GM12874 (cell line): Measurements from ENCODE around the gene RASSF1.

Experiments
- TF ChIP-seq, protein P1 (sequence below): IDR thresholded peaks from 2 replicates; pipeline ENCODE4 v1.5.1; 2011; ENCODE audit warnings: low read depth, mild to moderate bottlenecking, control low read depth, low read length, moderate library complexity; ENCODE audit not compliant: insufficient read depth

RASSF1 gene

DNA sequence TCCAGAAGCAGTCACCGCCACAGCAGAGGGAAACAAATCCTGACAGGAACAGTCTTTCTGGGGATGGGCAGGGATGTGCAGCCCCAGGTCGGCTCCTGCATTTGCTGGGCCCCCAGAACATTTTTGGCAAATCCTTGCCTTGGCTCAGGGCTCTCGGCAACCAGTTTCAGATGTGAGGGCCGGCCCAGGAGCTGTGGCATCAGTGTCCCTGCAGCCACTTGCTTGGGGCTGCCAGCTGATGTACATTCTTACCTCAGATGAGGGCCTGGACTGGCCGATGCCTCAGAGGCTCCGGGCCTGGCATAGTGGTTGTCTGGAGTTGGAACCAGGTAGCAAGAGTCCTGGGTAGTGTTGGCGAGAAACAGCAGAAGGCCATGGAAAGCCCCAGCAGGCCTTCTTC lies 14.2 kb upstream of the RASSF1 start:
- TF ChIP-seq, protein P1, sequence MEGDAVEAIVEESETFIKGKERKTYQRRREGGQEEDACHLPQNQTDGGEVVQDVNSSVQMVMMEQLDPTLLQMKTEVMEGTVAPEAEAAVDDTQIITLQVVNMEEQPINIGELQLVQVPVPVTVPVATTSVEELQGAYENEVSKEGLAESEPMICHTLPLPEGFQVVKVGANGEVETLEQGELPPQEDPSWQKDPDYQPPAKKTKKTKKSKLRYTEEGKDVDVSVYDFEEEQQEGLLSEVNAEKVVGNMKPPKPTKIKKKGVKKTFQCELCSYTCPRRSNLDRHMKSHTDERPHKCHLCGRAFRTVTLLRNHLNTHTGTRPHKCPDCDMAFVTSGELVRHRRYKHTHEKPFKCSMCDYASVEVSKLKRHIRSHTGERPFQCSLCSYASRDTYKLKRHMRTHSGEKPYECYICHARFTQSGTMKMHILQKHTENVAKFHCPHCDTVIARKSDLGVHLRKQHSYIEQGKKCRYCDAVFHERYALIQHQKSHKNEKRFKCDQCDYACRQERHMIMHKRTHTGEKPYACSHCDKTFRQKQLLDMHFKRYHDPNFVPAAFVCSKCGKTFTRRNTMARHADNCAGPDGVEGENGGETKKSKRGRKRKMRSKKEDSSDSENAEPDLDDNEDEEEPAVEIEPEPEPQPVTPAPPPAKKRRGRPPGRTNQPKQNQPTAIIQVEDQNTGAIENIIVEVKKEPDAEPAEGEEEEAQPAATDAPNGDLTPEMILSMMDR: no peak

DNA sequence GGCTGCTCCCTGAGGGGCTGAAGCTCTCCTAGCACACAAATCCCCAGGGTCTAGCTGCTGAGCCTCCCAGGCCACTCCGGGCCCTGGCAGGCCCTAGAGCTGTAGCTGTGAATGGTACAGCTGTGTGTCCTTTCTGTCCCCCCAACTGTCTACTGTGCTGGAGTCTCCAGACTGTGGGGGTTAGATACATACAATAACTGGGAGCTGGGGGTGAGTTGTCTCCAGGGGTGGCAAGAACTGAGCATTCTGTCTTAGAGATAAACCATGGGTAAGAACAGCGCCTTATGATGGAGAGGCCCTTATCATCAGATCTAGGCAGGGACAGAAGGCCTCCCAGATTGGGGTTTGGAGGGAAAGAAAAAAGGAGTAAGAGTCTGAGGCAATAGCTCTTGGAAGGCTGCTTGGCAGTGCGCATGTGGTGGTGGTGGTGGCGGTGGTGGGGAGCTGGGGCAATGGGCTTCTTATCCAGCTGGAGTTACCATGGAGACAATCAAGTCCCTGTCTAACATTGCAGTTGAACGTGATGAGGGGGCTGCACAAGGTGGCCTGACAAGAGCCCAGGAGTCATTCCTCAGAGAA lies 13.6 kb upstream of the RASSF1 start:
- TF ChIP-seq, protein P1: no peak

DNA sequence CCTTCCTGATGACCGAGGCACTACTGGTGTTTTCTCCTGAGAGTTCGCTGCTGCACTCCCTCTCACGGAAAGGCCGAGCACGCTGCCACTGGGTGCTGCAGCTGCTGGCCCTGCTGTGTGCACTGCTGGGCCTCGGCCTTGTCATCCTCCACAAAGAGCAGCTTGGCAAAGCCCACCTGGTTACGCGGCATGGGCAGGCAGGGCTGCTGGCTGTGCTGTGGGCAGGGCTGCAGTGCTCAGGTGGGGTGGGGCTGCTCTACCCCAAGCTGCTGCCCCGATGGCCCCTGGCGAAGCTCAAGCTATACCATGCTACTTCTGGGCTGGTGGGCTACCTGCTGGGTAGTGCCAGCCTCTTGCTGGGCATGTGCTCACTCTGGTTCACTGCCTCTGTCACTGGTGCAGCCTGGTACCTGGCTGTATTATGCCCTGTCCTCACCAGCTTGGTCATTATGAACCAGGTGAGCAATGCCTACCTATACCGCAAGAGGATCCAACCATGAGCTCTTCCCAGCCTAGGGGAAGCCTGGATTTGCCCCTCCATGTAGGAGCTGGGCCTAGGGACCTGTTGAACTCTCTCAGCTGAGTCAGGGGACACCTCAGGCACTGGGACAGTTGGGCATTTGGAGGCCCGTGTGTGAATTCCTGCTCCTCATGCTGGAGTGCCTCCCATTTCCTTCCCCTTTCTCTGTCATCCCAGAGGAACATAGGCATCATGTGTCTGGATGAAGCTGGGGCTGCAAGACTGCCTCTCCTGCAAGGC lies 12.8 kb upstream of the RASSF1 start:
- TF ChIP-seq, protein P1: no peak

DNA sequence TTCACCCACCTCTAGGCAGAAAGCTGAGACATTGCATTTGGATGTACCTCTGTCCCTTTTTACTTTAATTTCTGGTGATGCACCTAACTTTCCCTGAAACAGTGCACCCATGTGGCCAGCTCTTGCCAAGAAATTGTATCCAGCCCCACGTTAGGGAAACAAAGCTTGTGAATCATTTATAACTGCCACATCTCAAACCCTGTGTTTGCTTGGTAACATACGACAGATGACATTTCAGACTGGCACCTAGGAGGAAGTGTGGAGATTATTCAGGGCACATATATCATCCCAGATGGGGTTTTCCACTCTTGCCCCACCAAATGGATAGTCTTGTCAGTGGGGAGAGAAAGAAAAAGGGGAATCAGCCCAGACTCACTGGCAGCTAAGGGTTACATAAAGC lies 12.1 kb upstream of the RASSF1 start:
- TF ChIP-seq, protein P1: 0 out of 2 replicates have a peak, but pooled peaks have one; percentile 5

DNA sequence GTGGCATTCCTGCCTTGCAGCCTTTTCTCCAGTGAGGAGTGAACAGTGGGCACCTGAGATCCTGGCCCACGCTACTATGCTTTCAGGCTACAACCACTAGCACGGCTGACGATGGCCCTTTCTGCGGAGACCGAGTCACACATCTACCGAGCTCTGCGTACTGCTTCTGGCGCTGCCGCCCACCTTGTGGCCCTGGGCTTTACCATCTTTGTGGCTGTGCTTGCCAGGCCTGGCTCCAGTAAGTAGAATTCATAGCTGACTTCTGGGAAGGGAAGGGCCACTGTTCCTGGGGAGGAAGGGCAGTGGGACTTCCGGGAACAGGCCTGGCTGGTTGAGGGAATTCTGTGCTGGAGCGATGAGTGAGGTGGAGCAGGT lies 10.7 kb upstream of the RASSF1 start:
- TF ChIP-seq, protein P1: no peak

DNA sequence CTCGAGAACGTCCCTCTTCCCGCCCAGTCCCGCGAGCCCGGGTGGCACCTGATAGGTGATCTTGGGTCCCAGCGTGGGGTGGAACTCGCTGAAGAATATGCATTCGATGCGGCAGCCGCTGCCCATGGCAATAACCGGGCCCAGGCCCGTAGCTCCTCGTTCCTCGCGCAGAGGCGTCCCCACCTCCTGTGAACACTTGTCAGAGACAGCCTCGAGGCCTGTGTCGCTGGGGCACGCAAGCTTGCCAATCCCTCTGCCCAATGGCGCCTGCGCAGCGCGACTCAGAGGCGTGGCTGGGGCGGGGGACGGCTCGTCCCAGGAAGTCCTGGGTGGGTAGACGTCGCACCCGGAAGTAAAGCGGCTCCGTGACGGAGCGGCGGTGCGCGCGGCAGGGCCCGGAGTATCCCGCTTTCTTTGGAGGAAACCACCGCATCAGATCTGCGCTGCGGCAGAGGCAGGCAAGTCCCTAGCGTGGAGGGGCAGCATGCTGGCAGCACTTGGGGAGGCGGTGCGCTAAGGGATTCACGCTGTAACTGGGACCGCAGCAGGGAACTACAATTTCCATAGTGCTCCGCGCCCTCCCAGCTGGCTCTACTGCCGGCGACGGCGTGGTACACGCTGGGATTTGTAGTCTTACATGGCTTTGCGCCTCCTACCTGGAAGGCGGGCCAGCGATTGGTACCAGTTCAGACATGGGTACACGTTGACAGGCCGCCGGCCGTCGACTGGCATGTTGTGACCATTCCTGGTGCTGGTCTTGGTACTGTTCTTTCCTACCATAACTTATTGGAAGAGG lies 10.1 kb upstream of the RASSF1 start, which contains the start of the genes CYB561D2 and NPRL2:
TSS of gene CYB561D2 (plus strand) at position 336 of the 796 bp plus-strand sequence. CDS start 572 bp downstream, outside the sequence.
TSS of gene NPRL2 (minus strand) at position 249 of the 796 bp plus-strand sequence. CDS start at position 126, 123 bp downstream.
- TF ChIP-seq, protein P1: no peak

DNA sequence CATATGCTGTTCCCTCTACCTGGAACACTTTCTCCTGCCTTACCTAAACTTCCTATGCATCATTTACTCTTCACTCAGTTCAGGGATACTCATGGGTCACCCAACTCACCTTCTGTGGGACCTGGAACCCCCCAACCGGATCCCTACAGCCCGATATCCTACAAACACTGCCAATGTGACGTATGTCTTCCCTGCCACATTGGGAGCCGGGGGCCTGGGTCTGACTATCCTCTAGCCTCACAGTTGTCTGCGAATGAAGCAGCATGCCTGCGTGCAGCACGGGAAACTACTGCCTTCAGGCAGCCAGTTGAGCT lies 9.5 kb upstream of the RASSF1 start:
- TF ChIP-seq, protein P1: no peak
